ENCODE measurements around the gene ACTN4. TPM values are rescaled to one million over a fixed set of nuclear protein-coding genes. Genes with fewer than 3 reads are reported as not detected.
A peak's percentile ranks its signal among the peaks of the same experiment; 100 is the strongest.

ACTN4 gene
- total and polyA plus RNA-seq, 2 experiments from 2014 or later: 59.3 to 321 TPM

DNA sequence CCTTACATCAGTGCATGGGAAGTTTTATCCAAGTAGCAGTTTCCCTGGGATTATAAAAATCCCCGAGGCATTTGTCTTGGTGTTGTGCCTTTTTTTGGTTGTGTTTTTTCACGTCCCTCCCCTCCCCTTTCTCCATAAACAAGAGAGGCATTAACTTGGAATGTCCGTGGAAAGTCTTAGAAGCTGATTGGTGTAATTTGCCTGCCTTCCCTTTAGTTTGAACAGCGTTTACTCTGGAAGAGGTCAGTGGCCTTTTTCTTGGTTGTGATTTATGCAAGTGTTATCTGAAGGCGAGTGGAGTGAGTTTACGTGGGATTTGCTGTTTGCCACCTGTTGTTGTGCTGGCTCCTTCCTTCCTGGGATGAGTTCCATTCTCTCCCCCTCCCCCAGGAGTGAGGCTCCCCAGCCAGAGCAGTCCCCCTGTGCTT lies 7.2 kb downstream of the ACTN4 start:
- Histone ChIP-seq H3K9me2 (replicated peaks; ENCODE audit: insufficient read depth) (no peaks in the 10 kb centered on the region), H3K27ac (peak overlapping the region; percentile 85), H4K20me1 (ENCODE audit: insufficient read depth, poor library complexity, severe bottlenecking) (peaks cover 49% of the 10 kb centered on the region), H3K36me3 (replicated peaks; ENCODE audit: insufficient read depth, low read depth) (no peaks in the 10 kb centered on the region), H3K27me3 (no peaks in the 10 kb centered on the region), H2AFZ (no peak overlapping the region), H3K4me3 (no peak overlapping the region), H3K79me2 (peaks cover 87% of the 10 kb centered on the region), H3K9me3 (ENCODE audit: low read depth) (no peaks in the 10 kb centered on the region), H3K4me2 (peak overlapping the region; percentile 88), H3K4me1 (ENCODE audit: insufficient read depth) (peaks cover 74% of the 10 kb centered on the region)
- DNase-seq (ENCODE audit: low spot score): no peak
- 10% methylated on average over 6 of the region's 6 CpGs for whole genome bisulfite sequencing (ENCODE audit: low lambda C conversion rate, missing lambda C conversion rate)
- no peak for TF ChIP-seq EZH2 (IDR thresholded peaks at IDR 0.05; ENCODE audit: borderline replicate concordance)

DNA sequence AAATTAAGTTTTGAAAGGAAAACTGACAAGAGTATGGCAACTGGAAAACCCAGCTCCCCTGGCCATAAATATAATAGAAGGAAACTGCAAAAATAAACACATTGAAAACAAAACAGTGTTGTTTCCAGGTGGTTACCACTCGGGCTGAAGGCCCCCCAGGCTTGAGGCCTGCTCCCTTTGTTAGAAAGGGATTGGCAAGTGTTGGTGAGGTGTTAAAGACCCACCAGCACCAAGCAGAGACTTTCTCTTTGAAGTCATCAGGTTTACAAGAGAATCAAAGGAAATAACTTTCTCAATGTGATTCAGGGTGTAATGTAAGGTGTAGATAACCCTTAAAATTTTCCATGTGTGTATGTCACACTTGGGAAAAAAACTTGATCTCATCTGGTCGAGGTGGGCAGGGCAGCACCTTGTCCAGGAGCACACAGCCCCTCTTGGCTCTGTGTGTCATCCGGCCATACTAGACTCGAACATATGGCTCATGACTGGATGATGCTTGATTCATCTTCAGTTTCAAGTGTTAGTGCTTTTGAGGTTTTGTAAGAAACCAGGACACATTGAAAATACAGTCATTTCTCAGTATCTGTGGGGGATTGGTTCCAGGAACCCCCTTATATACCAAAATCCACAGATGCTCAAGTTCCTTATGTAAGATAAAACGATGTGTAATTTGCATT lies 7.8 kb downstream of the ACTN4 start:
- Histone ChIP-seq H2AFZ (no peak overlapping the region), H3K4me1 (ENCODE audit: insufficient read depth) (peaks cover 80% of the 10 kb centered on the region), H4K20me1 (ENCODE audit: insufficient read depth, poor library complexity, severe bottlenecking) (peaks cover 44% of the 10 kb centered on the region), H3K4me3 (no peak overlapping the region), H3K79me2 (peaks cover 87% of the 10 kb centered on the region), H3K9me2 (replicated peaks; ENCODE audit: insufficient read depth) (no peaks in the 10 kb centered on the region), H3K9me3 (ENCODE audit: low read depth) (no peaks in the 10 kb centered on the region), H3K36me3 (replicated peaks; ENCODE audit: insufficient read depth, low read depth) (no peaks in the 10 kb centered on the region), H3K27ac (peak overlapping the region; percentile 85), H3K27me3 (no peaks in the 10 kb centered on the region), H3K4me2 (peak overlapping the region; percentile 88)
- TF ChIP-seq EZH2phosphoT487 (IDR thresholded peaks at IDR 0.05; ENCODE audit: low read depth, severe bottlenecking, unreplicated experiment): no peak
- TF ChIP-seq, protein P1, sequence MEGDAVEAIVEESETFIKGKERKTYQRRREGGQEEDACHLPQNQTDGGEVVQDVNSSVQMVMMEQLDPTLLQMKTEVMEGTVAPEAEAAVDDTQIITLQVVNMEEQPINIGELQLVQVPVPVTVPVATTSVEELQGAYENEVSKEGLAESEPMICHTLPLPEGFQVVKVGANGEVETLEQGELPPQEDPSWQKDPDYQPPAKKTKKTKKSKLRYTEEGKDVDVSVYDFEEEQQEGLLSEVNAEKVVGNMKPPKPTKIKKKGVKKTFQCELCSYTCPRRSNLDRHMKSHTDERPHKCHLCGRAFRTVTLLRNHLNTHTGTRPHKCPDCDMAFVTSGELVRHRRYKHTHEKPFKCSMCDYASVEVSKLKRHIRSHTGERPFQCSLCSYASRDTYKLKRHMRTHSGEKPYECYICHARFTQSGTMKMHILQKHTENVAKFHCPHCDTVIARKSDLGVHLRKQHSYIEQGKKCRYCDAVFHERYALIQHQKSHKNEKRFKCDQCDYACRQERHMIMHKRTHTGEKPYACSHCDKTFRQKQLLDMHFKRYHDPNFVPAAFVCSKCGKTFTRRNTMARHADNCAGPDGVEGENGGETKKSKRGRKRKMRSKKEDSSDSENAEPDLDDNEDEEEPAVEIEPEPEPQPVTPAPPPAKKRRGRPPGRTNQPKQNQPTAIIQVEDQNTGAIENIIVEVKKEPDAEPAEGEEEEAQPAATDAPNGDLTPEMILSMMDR (IDR thresholded peaks at IDR 0.05; ENCODE audit: poor library complexity): no peak
- TF ChIP-seq EZH2 (IDR thresholded peaks at IDR 0.05; ENCODE audit: borderline replicate concordance): no peak
- DNase-seq (ENCODE audit: low spot score): no peak
- 63% methylated on average over 5 of the region's 5 CpGs for WGBS (ENCODE audit: low lambda C conversion rate, missing lambda C conversion rate)

DNA sequence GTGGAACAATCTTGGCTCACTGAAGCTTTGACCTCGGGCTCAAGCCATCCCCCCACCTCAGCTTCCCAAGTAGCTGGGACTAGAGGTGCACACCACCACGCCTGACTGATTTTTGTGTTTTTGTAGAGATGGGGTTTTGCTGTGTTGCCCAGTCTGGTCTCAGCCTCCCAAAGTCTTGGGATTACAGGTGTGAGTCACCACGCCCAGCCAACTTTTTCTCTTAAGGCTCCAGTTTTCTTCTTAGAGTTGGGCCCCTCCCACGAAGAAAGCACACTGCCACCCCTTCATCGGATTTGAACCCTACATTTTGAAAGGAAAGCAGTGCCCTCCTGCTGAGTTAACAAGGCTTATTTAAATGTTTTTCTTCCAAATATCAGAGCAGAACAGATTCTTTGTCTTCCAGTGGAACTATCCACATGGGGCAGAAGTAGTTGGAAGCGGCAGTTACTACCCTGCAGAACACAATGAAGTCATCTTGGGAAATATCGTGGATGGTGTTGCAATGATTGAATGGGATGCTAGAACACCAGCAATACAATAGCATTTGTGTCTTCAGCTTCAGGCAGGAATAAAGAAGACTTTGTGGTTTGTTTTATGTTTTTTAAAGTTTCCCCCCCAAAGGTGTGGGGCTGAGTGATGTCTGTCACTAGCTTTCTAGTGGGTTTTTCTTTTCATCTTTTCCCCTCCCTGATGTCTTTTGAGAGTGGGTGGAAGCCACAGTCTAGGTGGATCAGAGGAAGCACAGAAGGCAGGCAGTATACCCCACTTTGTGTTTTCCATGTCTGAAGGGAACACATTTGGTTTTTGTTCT lies 8.9 kb downstream of the ACTN4 start:
- Histone ChIP-seq H3K9me3 (ENCODE audit: low read depth) (no peaks in the 10 kb centered on the region), H3K4me1 (ENCODE audit: insufficient read depth) (peaks cover 81% of the 10 kb centered on the region), H3K4me2 (no peak overlapping the region), H3K27me3 (no peaks in the 10 kb centered on the region), H3K27ac (peak overlapping the region; percentile 85), H4K20me1 (ENCODE audit: insufficient read depth, poor library complexity, severe bottlenecking) (peaks cover 34% of the 10 kb centered on the region), H2AFZ (no peak overlapping the region), H3K79me2 (peaks cover 87% of the 10 kb centered on the region), H3K9me2 (replicated peaks; ENCODE audit: insufficient read depth) (no peaks in the 10 kb centered on the region), H3K4me3 (no peak overlapping the region), H3K36me3 (replicated peaks; ENCODE audit: insufficient read depth, low read depth) (no peaks in the 10 kb centered on the region)
- WGBS (ENCODE audit: low lambda C conversion rate, missing lambda C conversion rate): 86% methylated on average over 7 of the region's 7 CpGs
- TF ChIP-seq, protein P1 (IDR thresholded peaks at IDR 0.05; ENCODE audit: poor library complexity): no peak
- TF ChIP-seq EZH2phosphoT487 (IDR thresholded peaks at IDR 0.05; ENCODE audit: low read depth, severe bottlenecking, unreplicated experiment) (no peak), EZH2 (IDR thresholded peaks at IDR 0.05; ENCODE audit: borderline replicate concordance) (no peak)
- no peak for DNase-seq (ENCODE audit: low spot score)

Data from hepatocyte (in vitro differentiated cells).